GM18868 (cell line): ENCODE results near the gene PLPP3.

Experiments used
- ATAC-seq: cut with Tn5 transposase; IDR thresholded peaks from one replicate; pipeline ENCODE4 v1.9.1; 2021; ENCODE audit warnings: mild to moderate bottlenecking, moderate library complexity; ENCODE audit not compliant: unreplicated experiment

PLPP3 gene

GRCh38 chr1:56466538-56466937 lies 112.8 kb downstream of the PLPP3 start:
- ATAC-seq: no peak

- ATAC-seq: no peak
These were observed 115.1 kb downstream of the PLPP3 start for GRCh38 chr1:56464294-56464693.

GRCh38 chr1:56463376-56463775 lies 116.0 kb downstream of the PLPP3 start:
- ATAC-seq: no peak

- no peak for ATAC-seq
These were observed 117.2 kb downstream of the PLPP3 start for GRCh38 chr1:56462209-56462608.

GRCh38 chr1:56461158-56462127 lies 117.9 kb downstream of the PLPP3 start:
- ATAC-seq: no peak

GRCh38 chr1:56459260-56459659 lies 120.1 kb downstream of the PLPP3 start:
- no peak for ATAC-seq

- no peak for ATAC-seq
These were observed 121.5 kb downstream of the PLPP3 start for GRCh38 chr1:56457756-56458375.

- no peak for ATAC-seq
These were observed 122.8 kb downstream of the PLPP3 start for GRCh38 chr1:56456435-56457101.

- no peak for ATAC-seq
These were observed 125.8 kb downstream of the PLPP3 start for GRCh38 chr1:56453417-56454078.

GRCh38 chr1:56453016-56453415 lies 126.3 kb downstream of the PLPP3 start:
- no peak for ATAC-seq

- ATAC-seq: no peak
These were observed 127.0 kb downstream of the PLPP3 start for GRCh38 chr1:56452027-56453011.

GRCh38 chr1:56451491-56451890 lies 127.9 kb downstream of the PLPP3 start:
- no peak for ATAC-seq

GRCh38 chr1:56450004-56450666 lies 129.2 kb downstream of the PLPP3 start:
- no peak for ATAC-seq

GRCh38 chr1:56448529-56449300 lies 130.6 kb downstream of the PLPP3 start:
- no peak for ATAC-seq

GRCh38 chr1:56447823-56448222 lies 131.5 kb downstream of the PLPP3 start:
- ATAC-seq: no peak

- no peak for ATAC-seq
These were observed 132.7 kb downstream of the PLPP3 start for GRCh38 chr1:56446531-56447098.

- ATAC-seq: no peak
These were observed 134.3 kb downstream of the PLPP3 start for GRCh38 chr1:56444960-56445646.
